Islet precursor cell (in vitro differentiated cells): ENCODE data around the gene SPOCD1.

Experiments used
- DNase-seq: peaks from one replicate; pipeline ENCODE4 v3.0.0-alpha.2; 2018

The SPOCD1 gene

DNA sequence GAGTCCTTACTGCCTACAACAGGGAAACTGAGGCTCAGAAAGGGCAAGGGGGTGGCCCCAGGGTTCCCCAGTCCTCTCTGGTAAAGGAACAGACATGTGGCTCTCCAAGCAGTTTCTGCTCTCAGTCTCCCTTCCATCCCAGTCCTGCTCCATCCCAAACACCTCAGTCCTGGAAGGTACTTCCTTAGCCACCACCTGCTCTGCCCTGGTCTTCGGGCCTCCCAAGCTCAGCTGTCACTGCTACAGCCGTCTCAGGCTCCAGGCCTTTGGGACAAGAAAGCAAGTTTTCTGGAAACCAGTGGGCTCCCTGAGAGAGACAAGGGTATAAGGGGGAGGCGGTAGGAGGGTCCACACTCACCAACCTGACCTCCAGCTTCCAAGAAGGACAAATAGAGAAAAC is 28.6 kb downstream of the SPOCD1 start:
- peak; percentile 42 for DNase-seq

DNA sequence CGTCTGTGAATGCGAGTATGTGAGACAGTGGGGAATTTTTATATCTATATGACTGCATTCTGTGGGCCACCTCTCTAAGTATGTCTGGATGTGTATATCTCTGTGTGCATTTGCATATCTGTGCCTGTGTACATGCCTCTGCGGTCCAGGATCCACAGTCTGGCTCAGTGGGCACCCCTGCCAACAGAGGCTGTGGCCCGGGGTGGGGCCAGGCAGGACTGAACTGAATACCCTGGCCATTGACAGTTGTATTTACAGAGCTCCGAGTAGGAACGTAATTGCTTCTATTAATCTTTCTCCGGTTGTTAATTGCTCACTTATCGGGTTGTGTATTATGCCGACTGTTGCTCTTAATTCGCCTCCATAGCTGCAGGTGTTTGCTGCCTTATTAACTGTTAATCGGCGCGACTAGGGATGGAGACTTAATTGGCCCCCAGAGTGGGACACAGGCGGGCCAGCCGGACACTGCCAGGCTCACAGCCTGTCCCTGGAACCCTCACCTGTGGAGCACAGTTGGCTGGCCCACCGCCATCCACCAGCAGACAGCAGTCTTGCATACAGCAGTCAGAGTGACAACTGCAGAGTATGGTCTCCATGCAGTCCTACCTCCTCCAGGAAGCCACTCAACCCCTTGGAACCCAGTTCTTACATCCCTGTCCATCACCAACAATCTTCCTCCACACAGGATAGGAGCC is 29.3 kb downstream of the SPOCD1 start:
- DNase-seq: peak; percentile 50

DNA sequence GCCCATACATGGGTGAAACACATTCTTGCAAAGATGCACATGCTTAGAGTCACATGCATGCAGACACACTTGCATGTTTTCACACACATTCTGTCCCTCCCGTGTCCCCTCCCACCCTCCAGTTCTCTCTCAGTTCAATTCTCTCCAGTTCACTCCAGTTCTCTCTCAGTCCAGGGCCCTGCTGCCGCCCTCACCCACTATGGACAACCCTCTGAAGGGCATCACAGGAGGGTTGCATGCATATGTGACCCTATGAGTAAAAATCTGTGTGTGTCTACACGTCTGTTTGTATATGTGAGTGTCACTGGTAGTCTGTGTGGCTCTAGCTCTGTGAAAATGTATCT is 29.9 kb downstream of the SPOCD1 start:
- DNase-seq: peak; percentile 45

DNA sequence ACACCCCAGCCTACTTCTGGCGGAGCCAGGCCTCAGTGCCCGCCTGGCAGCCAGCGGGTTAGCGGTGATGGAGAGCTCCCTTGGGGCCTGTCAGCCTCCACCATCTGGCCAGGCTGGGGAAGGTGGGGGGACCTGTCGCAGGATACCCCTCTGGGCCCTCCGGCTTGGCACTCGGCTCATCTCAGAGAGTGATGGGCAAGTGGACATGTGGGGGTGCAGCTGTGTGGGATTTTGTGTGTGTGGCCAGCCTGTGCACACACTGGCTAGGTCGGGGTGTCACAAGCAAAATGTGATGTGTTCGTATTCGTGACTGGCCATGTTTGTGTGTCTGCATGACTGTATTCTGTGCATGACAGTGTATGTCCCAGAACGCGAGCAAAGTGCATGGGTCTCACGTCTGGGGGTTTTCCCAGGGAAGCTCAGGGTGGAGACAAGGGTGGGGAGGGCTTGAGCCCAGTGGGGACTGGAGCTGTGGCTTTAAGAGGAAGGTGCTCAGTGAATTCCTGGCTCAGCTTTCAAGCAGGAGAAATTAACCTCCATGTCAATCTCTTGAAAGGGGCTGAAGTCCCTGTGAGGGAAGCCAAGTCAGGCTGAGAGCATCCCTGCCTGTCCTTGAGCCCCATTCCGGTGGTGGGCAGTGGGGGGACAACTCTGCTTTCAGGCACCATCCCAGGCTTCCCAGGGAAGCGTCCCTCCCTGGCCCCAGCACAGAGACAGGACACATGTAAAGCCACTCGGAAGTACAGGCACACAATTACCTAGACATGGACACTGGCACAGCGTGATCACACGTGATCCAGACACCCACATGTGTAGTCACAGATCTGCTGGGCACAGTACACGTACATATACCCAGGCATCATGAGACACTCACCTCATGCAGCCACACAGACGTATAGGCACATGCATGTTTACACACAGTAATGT is 30.5 kb downstream of the SPOCD1 start:
- peak; percentile 52 for DNase-seq

DNA sequence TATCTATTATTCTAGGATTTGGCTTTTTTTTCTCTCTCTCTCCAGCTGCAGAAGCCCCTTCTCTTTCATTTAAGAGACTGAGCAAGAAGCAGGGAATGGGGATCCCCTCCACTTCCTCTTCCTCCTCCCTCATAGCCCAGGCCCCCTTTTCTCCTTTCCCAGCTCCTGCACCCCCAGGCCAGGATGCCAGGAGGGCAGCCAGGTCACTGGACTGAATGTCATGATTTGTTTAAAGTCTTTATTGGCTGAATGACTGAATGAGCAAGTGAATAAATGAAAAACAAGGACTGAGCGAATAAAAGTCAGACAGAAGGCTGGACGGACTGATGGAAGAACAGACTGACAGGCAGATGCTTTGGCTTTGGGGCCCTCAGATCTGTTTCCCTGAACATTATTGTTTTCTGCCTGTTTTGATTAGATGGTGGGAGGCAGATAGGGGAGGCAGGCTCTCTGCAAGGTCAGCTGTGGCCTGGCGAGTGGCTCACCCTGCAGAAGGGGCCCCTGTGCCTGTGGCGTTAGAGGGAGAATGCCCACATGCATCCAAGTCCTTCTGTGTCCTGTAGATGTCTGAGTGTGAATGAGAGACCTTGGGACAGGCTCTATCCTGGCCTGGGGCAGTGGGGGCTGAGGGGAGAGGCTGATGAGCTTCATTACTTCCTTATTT is 31.3 kb downstream of the SPOCD1 start:
- DNase-seq: peak; percentile 11

DNA sequence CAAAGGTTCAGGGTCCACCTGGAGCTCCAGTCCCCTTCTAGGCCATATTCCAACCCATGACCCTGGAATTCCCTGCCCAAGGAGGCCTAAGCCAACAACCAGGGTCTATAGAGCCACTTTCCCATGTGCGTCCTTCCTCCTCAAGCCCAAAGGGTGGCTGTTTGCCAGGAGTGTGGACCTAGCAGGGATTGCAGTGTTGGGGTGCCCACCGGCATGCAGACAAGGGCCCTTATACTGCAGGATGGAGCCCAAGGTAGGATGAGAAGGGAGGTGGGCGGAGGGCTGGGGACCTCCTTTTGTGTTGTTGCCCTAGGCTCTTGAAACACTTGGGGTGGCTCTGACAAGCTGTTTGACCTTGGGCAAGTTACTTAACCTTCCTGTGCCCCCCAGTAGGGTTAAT is 32.0 kb downstream of the SPOCD1 start:
- peak; percentile 28 for DNase-seq

DNA sequence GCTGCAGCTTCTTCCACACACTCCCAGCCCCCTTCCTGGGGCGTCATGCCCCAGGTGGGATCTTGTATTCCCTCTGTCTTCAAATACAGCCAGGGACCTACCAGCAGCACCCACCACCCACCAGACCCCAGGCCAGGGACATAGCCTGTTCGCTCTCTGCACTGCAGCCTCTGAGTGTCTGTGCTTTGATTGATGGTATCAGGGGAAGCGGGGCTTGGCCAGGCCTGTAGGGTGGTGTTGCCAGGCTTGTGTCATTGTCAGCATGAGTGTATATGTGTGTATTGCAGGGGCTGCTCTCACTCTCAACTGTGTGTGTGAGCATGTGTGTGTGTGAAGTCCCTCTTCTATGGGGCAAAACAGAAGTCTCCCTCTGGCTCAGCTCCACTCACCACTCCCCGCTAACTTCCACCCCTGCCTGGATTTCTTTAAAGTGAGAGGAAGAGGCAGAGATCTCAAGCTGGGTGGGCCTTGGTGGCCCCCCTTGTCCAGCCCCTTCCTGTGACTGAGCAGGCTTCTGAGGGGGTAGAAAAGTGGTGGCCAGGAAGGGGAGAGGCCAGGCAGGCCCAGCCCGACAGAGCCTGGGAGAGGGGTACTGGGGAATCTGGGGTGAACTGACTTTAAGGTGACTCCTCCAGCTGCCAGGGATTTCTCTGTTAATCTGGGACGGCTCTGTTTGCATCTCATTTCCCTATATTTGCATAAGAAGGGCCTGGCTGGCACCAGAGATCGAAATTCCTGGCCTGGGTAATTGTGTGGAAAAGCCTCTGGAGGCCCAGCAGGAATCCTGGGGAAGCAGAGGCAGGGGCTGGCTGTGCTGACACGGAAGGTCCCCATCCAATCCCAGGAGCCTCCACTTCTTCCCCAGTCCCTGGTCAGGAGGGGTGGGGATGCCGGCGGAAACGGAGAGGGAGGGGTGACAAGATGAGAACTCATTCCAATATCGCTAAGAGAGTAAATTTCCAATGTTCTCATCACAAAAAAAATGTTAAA is 33.1 kb downstream of the SPOCD1 start:
- peak; percentile 30 for DNase-seq

DNA sequence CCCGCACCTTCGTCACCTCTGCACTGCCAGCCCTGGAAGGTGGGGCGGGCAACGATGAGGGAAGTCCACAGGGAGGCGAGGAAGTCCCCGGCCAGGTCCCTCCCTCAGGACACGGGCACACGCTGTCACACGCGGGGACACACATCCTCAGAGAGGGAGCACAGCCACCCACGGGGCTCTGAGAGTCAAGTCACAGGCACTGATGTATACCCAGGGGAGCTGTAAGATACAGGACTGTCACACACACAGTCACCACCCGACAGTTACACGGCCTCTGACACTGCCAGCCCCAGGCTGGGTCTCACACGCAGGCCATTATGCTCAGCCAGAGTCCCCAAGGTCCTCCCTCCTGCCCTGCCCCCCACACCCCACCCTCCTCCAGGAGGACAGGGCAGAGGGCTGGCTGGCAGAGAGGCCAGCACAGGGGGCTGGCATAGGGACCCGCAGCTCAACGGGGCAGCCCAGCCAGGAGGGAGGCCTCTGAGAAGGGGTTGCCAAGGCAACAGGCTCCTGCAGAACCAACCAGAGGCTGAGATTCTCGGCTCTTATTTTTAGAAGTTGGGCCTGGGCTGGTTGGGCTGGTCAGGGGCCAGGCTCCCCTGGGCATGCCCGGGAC is 34.0 kb downstream of the SPOCD1 start:
- no peak for DNase-seq

DNA sequence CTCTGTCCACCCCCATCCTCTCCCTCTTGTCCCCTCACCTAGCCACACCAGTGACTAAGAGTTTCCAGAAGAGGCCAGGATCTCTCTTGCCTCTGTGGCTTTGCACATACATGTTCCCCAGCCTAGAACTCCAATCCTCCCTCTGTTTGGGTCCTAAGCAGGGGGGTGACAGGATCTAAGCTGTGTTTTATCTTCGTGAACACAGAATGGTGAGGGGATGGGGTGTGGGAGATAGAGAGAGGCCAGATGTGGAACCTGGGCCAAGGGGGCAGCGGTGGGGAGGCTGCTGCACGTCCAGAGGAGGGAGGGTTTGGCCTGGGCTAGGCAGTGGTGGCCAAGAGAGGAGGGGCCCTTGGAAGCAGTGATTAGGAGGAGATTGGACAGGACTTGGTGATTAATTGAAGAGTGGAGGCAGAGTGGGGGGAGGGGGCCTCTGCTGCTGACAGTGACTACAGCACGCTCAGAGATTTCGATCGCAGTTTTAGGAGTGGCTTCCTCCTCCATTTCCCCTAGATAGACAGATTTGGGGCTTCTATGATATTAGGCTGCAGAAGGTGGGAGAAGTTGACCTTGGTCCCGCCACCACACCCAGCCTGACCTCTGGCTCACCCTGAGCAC is 34.6 kb downstream of the SPOCD1 start:
- no peak for DNase-seq

DNA sequence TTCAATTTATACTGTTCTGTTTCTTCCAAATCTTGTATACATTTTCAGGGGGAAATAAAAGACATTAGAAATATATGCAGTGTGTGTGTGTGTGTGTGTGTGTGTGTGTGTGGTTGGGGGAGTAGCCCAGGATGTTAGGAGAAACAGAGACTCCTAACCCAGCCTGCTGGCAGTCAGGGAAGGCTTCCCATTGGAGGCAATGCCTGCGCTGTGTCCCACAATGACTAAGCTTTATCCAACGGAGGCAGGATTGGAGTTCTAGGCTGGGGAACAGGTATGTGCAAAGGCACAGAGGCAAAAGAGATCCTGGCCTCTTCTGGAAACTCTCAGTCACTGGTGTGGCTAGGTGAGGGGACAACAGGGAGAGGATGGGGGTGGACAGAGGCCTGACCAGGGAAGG is 35.2 kb downstream of the SPOCD1 start:
- DNase-seq: no peak

DNA sequence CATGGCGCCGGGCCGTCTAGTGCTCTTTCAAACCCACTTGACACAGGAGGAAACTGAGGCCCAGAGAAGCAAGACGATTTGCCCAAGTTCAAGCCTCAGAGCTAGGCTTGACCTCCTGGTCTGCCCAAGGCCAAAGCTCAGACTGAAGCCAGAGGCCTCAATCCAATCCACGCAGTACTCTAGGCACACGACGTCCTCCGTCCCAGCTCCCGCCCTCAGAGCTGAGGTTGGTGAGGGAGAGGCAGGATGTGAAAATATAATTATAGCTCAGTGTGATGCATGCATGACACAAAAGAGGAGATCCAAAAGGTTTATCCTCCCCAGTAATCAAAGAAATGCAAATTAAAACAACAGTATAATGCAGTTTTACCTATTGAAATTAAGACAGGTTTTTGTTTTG is 36.1 kb downstream of the SPOCD1 start:
- DNase-seq: no peak

DNA sequence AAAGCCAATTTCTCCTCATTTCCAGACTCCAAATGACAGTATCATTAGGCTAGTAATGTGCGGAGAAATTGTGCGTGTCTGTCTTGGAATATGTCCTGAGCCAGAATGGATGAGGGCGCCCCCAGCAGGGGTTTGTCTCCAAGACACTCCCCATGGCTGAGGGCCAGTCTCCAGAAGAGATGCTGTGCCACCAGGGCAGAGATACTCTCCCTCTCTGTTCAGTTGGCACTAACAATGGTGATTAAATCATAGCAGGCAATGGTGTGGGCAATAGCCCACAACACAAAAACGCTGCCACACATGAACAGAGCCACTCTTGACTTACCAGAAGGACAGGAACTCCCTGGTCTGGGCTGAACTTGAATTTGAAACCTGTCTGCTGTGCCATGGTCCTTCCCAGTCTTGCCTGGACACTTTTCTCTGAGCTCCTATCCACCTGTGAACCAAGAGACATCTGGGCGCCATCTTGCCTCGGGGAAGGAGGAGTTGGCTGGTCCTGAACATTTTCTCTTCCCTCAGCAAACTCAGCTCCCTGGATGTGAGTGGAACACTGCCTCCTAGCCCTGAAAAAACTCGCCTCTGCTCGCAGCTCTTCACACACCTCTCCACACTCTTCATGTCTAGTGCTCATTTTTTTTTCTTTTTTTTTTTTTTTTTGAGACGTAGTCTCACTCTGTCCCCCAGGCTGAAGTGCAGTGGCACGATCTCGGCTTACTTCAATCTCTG is 36.9 kb downstream of the SPOCD1 start:
- no peak for DNase-seq

DNA sequence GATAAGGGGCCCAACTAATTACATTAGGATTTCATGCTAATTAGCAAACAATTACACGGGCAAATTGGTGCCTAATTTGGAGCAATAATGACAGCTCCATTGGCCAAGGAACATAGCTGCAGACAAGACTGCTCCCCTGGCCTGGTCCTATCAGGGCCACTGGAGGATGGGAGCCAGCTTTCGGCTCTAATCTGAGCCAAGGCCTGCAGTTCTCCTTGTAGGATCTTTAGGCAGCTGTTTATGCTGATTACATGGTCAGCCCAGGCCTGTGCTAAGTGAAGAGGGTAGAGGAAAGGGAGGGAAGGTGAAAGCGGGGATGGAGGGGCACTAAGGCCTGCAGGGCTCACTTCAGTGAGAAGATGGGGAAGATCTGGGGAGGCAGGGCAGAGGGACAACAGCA is 39.3 kb downstream of the SPOCD1 start:
- DNase-seq: no peak

DNA sequence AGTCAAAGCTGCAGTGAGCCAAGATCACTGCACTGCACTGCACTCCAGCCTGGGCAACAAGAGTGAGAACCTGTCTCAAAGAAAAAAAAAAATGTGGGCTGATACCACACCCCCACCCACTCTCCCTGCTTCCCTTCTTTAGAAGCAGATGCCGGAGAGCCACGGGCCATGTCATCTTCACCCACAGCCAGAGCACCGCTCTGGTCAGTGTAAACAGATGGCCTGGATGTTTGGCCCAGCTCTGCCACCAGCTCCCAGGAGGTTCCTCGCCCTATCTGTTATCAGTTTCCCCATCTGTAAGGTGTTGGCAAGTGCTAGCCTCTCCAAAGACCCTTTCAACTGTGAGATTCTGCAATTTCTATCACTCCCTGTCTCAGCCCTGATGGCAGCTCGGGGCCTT is 39.8 kb downstream of the SPOCD1 start:
- DNase-seq: no peak

DNA sequence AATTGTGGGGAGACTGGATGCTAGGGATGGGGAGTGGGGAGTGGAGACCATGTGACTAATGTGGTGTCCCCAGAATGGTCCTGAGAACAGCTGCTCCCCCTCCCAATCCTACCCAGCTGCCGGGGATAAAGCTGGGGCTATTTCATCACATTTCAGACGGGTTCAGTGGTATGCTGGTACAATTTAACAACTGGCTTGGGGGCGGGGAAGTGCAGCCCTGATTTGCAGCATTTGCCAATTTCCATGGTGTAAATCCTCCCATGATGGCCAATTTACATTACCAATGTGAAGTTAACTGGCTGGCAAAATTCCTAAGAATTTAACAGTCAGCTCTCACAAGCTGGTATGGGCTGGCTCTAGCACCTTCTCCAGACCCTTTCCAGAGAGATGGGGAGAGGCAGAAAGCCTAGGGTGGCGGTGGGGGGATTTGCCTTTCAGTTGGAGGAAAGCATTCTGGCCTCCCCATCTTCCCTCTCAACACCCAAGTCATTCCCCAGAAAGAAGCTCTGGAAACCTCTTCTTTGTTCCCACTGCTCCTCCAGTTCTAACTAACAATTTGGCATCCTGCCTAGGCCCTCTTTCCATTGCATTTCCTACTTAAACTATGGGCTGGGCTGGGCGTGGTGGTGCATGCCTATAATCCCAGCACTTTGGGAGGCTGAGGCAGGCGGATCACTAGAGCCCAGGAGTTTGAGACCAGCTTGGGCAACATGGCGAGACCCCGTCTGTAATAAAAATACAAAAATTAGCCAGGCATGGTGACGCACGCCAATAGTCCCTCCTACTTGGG is 40.4 kb downstream of the SPOCD1 start:
- DNase-seq: no peak

DNA sequence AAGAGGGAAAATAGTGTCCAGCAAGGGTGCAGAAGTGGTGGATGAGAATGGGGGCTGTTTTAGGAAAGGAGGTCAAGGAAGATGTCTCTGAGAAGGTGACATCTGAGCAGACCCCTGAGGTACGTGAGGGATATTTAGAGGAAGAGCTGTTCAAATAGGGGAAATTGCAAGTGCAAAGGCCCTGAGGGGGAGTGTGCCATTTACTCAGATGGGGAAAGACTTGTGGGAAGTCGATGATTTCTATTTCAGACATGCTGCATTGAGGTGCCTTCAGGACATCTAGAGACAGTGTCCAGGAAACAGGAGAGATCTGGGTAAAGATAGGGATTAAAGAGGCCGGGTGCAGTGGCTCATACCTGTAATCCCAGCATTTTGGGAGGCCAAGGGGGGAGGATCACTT is 41.3 kb downstream of the SPOCD1 start:
- DNase-seq: no peak

DNA sequence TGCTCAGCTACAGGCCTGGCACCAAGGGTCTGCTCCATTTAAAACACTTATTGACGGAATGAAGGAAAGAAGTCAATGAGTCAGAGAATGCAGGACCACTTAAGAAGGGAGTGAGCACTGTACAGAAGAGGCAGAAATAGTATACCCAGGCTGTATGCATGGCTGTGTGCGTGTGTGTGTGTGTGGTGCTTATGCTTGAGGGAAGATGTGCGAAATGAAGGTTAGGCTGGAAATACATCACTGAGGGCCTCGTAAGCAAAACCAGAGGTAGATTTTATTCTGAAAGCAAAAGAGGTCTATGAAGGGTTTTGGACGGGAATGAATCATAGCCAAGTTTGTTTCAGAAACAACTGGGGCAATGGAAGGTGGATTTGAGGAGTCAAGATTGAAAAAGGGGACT is 42.0 kb downstream of the SPOCD1 start:
- DNase-seq: no peak

DNA sequence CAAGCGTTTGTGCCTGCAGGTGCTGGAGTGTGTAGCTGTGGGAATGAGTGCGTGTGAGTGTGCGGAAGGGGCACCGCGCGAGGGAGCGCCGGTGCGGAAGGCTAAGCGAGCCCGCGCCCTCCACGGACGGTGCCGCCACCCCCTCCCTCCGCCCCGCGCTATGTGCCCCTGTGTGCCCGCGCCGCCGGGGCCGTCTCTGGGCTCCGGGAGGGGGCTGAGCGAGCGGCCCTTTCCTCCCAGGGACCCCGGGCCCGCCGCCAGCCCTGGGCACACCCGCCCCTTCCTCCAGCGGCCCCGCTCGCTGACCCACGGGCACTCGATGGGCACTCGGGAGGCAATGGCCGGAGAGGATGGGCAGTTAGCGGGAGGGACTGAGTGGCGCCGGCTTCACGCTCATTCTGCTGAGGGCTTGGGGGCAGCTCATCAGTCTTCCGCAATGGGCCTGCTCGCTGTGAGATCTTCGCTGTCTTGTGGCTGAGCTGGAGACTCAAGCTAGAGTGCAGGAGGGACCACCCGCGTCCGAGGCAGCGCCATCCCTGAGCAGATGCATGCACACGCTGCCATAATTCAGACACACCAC is 43.1 kb downstream of the SPOCD1 start:
- no peak for DNase-seq

DNA sequence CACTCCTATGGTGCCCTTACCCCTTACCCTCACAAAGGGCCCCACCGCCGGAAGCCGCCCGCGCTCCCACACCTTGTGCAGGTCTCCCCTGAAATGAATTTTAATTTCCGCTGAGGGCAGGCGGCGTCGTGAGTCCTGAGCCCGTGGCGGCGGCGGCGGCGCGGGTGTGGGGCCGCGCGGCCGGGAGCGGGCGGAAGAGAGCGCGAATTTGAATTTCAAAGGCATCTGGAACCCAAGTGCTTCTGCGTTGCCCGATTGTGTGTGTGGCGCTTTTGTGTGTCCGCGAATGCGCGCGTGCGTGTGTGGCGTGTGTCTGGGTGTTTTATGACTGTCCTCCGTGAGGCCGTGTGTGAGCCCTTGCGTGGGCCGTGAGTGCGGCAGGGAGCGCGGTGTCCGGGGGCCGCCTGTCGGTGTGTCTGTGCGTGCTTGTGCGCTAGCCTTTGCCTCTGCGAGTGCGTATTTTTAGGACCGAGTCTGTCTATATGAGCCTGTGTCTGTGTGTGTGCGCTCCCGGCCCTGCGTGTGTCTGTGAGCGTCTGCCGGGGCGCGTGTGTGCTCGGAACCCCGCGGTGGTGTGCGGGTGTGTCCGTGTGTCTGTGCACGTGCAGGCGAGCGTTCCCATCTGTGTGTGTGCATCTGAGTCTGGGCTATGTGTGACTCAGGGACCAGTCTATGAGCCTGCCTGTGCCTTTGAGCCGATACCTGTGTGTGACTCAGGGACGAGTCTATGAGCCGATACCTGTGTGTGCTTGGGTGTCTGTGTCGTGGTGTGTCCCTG is 43.7 kb downstream of the SPOCD1 start:
- peak; percentile 83 for DNase-seq
